ENCODE results near the gene FLNA. TPM values are rescaled to one million over a fixed set of nuclear protein-coding genes. Genes with fewer than 3 reads are reported as not detected.

Gene FLNA
- total and polyA plus RNA-seq, 10 of the 15 experiments (the other 5 are each of a cell fraction or from before 2014, with no cell fraction given): 5.1 to 643 (median 171) TPM

DNA sequence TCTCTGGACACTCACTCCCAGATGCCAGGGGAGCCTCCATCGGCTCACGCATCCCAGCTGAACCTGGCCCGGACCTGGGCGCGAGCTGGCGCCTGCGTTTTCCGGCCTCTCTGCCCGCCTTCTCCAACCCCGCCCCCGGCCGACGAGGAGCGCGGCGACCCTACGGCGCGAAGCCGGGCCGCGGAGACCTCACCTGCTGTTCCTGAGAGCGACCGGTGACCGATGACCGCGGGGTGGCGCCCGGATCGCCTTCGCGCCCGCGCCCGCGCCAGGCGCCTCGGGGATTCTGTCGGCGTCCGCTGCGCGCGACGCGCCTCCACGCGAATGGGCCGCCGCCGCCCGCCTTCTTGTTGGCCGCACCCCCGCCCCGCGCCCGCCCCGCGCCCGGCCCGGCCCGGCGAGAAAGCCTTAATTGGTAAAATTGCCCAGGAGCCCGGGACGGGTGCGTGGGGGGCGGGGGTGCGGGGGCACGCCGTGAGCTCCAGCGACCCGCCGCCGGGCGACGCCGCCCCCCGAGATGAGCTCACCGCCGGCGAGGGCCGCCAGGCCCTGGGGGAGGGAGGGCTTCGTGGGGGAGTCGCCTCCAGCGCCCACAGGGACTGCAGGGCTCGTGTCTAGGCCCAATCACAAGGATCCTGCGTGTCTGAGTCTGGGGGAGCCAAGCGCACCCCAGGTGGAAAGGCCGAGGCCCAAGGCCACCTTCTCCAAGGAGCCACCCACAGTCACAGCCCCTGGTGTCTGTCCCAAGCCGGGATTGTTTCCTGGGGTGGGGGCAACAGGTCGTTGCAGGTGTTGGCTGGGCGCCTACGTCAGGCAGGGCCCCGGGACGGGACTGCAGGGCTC, at the start of gene FLNA (continued):
- TF ChIP-seq BHLHE40 (IDR thresholded peaks at IDR 0.05; ENCODE audit: borderline replicate concordance in 1 of 2, low read depth in 2 of 2, low read length in 1 of 2) (peak in 1 of 2 experiments; percentile 37; a peak in 1 of 4 replicates), CBX5 (IDR thresholded peaks at IDR 0.05; ENCODE audit: low read depth) (no peak)
- TF ChIP-seq, protein P1, sequence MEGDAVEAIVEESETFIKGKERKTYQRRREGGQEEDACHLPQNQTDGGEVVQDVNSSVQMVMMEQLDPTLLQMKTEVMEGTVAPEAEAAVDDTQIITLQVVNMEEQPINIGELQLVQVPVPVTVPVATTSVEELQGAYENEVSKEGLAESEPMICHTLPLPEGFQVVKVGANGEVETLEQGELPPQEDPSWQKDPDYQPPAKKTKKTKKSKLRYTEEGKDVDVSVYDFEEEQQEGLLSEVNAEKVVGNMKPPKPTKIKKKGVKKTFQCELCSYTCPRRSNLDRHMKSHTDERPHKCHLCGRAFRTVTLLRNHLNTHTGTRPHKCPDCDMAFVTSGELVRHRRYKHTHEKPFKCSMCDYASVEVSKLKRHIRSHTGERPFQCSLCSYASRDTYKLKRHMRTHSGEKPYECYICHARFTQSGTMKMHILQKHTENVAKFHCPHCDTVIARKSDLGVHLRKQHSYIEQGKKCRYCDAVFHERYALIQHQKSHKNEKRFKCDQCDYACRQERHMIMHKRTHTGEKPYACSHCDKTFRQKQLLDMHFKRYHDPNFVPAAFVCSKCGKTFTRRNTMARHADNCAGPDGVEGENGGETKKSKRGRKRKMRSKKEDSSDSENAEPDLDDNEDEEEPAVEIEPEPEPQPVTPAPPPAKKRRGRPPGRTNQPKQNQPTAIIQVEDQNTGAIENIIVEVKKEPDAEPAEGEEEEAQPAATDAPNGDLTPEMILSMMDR (IDR thresholded peaks at IDR 0.05 in 2 of 3, conservative IDR thresholded peaks at IDR 0.05 in 1 of 3; ENCODE audit: control insufficient read depth in 2 of 3, extremely low read depth in 1 of 3, insufficient read depth in 1 of 3, low read depth in 3 of 3, low read length in 3 of 3): peak; percentile 9 to 37 (median 16); a peak in 3 of 6 replicates

DNA sequence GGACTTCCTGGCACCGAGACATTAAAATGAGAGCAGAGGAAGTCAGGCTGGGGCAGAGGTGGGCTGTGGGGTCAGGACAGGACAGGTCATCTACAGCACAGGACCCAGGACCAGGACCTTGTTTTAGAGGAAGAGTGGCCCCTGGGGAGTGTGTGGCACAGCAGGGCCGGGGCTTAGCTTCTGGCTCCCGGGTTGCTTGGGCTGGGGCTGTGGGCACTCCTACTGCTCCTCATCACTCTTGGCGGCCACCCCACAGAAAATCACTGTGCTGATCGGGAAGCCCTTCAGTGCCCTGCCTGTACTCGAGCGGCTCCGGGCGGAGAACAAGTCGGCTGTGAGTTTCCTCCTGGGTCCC, 45.9 kb upstream of the FLNA start:
- SMC1A ChIA-PET (ENCODE audit: uncharacterized antibody, unreplicated experiment): no interaction called here

More for the DNA sequence above, 45.9 kb upstream of the FLNA start:
- Histone ChIP-seq H3K36me3 (ENCODE audit: control insufficient read depth in 2 of 2, insufficient read depth in 2 of 2, low read length in 1 of 2) (no peaks in the 10 kb centered on the region), H4K20me1 (ENCODE audit: control insufficient read depth, insufficient read depth) (no peaks in the 10 kb centered on the region), H3K4me3 (no peak overlapping the region), H3K27ac (ENCODE audit: control insufficient read depth, insufficient read depth) (no peak overlapping the region), H3K4me1 (ENCODE audit: control insufficient read depth, insufficient read depth, low read length) (no peaks in the 10 kb centered on the region), H3K9me3 (replicated peaks; ENCODE audit: control insufficient read depth, insufficient read depth, low read length) (no peaks in the 10 kb centered on the region; the same call in 2 of the 3 replicates), H3K79me2 (ENCODE audit: control insufficient read depth, insufficient read depth, low read length) (no peaks in the 10 kb centered on the region), H3K27me3 (replicated peaks in 1 of 2; ENCODE audit: control insufficient read depth in 2 of 2, insufficient read depth in 2 of 2, low read length in 1 of 2) (no peaks in the 10 kb centered on the region), H3K4me2 (ENCODE audit: control insufficient read depth, insufficient read depth) (no peak overlapping the region), H3K9ac (ENCODE audit: control insufficient read depth, insufficient read depth, low read length) (no peak overlapping the region), H2AFZ (ENCODE audit: control insufficient read depth, low read depth, low read length) (no peak overlapping the region)
- intact Hi-C loops (cut with micrococcal nuclease; ENCODE audit: unreplicated experiment): loop anchor here (10.0 kb wide), 1 partner anchor 46 kb away; the partner anchor contains the start of genes EMD and FLNA
- ATAC-seq (no peak), FAIRE-seq (no peak), DNase-seq (ENCODE audit: low read depth, low spot score) (no peak)
- TF ChIP-seq BRCA1 (IDR thresholded peaks at IDR 0.05; ENCODE audit: low read depth, low read length) (no peak), NFYB (IDR thresholded peaks at IDR 0.05; ENCODE audit: insufficient read depth, low read depth, low read length) (no peak), EZH2 (IDR thresholded peaks at IDR 0.05; ENCODE audit: borderline replicate concordance, control insufficient read depth, low read depth, low read length) (no peak), GABPA (IDR thresholded peaks at IDR 0.05; ENCODE audit: low read depth) (no peak), SMAD1 (IDR thresholded peaks at IDR 0.05; ENCODE audit: low read depth, partially characterized antibody) (no peak), MEF2B (IDR thresholded peaks at IDR 0.05; ENCODE audit: partially characterized antibody, poor library complexity, severe bottlenecking) (no peak)
- TF ChIP-seq, protein P2, sequence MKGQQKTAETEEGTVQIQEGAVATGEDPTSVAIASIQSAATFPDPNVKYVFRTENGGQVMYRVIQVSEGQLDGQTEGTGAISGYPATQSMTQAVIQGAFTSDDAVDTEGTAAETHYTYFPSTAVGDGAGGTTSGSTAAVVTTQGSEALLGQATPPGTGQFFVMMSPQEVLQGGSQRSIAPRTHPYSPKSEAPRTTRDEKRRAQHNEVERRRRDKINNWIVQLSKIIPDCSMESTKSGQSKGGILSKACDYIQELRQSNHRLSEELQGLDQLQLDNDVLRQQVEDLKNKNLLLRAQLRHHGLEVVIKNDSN (IDR thresholded peaks at IDR 0.05; ENCODE audit: borderline replicate concordance, extremely low read length, insufficient read depth, low read depth, low read length): no peak
- ChIA-PET CTCF (interaction anchor here (1.2 to 1.3 kb wide), 2 partner anchors 8 to 47 kb away, joined by 3 to 4 read pairs; no protein-coding TSS in a partner anchor), POLR2A (no interaction called here), RAD21 (ENCODE audit: unreplicated experiment) (no interaction called here)
- 58% methylated on average over 10 of the region's 10 CpGs for WGBS (ENCODE audit: insufficient coverage, insufficient replicate concordance, low lambda C conversion rate, missing lambda C conversion rate)
- BruUV-seq (replicated peaks): no TSS peak
- in situ Hi-C loops (cut with MboI): no loop called here

All from GM12878 (cell line).